ENCODE data around the gene AASDH. TPM values are rescaled to one million over a fixed set of nuclear protein-coding genes. Genes with fewer than 3 reads are reported as not detected.
"Not testable (repeated sequence)": the region's sequence is repeated elsewhere in the genome, so short reads cannot be mapped to it uniquely, and the experiment has no call there.

Gene AASDH
- total RNA-seq, 2 donors from 2014 or later, result 6.1 to 6.9 TPM

- intact Hi-C loops (cut with DNase I), result no loop called here
- ATAC-seq, result no peak
- DNase-seq, result no peak
These were observed 17.7 kb upstream of the AASDH start for GRCh38 chr4:56405016-56405415.

- intact Hi-C loops (cut with DNase I), result no loop called here
- ATAC-seq (no peak), DNase-seq (no peak)
These were observed 13.3 kb upstream of the AASDH start for GRCh38 chr4:56400560-56400959.

- intact Hi-C loops (cut with DNase I), result no loop called here
- ATAC-seq (no peak), DNase-seq (no peak)
These were observed 4.0 kb upstream of the AASDH start for GRCh38 chr4:56391270-56391669.

GRCh38 chr4:56389558-56389957 is 2.3 kb upstream of the AASDH start:
- intact Hi-C loops (cut with DNase I), result no loop called here
- DNase-seq (no peak), ATAC-seq (no peak)

- intact Hi-C loops (cut with DNase I), result no loop called here
- DNase-seq (no peak), ATAC-seq (no peak)
These were observed 1.0 kb upstream of the AASDH start for GRCh38 chr4:56388306-56388705.

- ATAC-seq (no peak), DNase-seq (no peak)
- intact Hi-C loops (cut with DNase I), result no loop called here
These were observed 1.2 kb downstream of the AASDH start for GRCh38 chr4:56386091-56386490.

GRCh38 chr4:56375458-56375857 is 11.8 kb downstream of the AASDH start:
- DNase-seq (no peak), ATAC-seq (no peak)
- intact Hi-C loops (cut with DNase I), result no loop called here

GRCh38 chr4:56374956-56375355 is 12.3 kb downstream of the AASDH start:
- DNase-seq (no peak), ATAC-seq (no peak)
- intact Hi-C loops (cut with DNase I), result no loop called here

GRCh38 chr4:56372774-56373173 is 14.5 kb downstream of the AASDH start:
- ATAC-seq (no peak), DNase-seq (no peak)
- intact Hi-C loops (cut with DNase I), result no loop called here

- no peak for ATAC-seq
- no peak for DNase-seq
- intact Hi-C loops (cut with DNase I), result no loop called here
These were observed 15.7 kb downstream of the AASDH start for GRCh38 chr4:56371426-56372220.

- intact Hi-C loops (cut with DNase I), result no loop called here
- ATAC-seq (no peak), DNase-seq (no peak)
These were observed 16.9 kb downstream of the AASDH start for GRCh38 chr4:56370377-56370776.

- DNase-seq; ATAC-seq; intact Hi-C loops (cut with DNase I): not testable (repeated sequence)
These were observed 24.3 kb downstream of the AASDH start for GRCh38 chr4:56362981-56363380.

- intact Hi-C loops (cut with DNase I), result no loop called here
- no peak for ATAC-seq
- no peak for DNase-seq
These were observed 27.2 kb downstream of the AASDH start for GRCh38 chr4:56360071-56360470.

GRCh38 chr4:56356650-56357049 is 30.6 kb downstream of the AASDH start:
- intact Hi-C loops (cut with DNase I), result no loop called here
- DNase-seq (no peak), ATAC-seq (no peak)

- intact Hi-C loops (cut with DNase I), result no loop called here
- DNase-seq (no peak), ATAC-seq (no peak)
These were observed 38.7 kb downstream of the AASDH start for GRCh38 chr4:56348576-56348975.

GRCh38 chr4:56345458-56345857 is 41.8 kb downstream of the AASDH start:
- ATAC-seq (no peak), DNase-seq (no peak)
- intact Hi-C loops (cut with DNase I), result no loop called here

- intact Hi-C loops (cut with DNase I), result no loop called here
- ATAC-seq, result no peak
These were observed 44.5 kb downstream of the AASDH start for GRCh38 chr4:56342746-56343145.

GRCh38 chr4:56330691-56331090 is 56.6 kb downstream of the AASDH start:
- DNase-seq (no peak), ATAC-seq (no peak)
- intact Hi-C loops (cut with DNase I), result no loop called here

More at GRCh38 chr4:56342746-56343145, 44.5 kb downstream of the AASDH start:
- DNase-seq, result no peak

- DNase-seq, result no peak
- intact Hi-C loops (cut with DNase I), result no loop called here
- no peak for ATAC-seq
These were observed 60.9 kb downstream of the AASDH start for GRCh38 chr4:56326363-56326762.

- ATAC-seq (no peak), DNase-seq (no peak)
- intact Hi-C loops (cut with DNase I), result no loop called here
These were observed 63.2 kb downstream of the AASDH start for GRCh38 chr4:56324011-56324610.

GRCh38 chr4:56323327-56323726 is 64.0 kb downstream of the AASDH start:
- no peak for ATAC-seq
- intact Hi-C loops (cut with DNase I), result no loop called here
- no peak for DNase-seq

All from left cardiac atrium (tissue), 4 donors.